ENCODE measurements around the gene CDR2.
A peak's percentile ranks its signal among the peaks of the same experiment; 100 is the strongest.

CDR2 gene

GRCh38 chr16:22297871-22298733 lies 76.3 kb downstream of the CDR2 start (continued):
- TF ChIP-seq ZNF18 (tag by site-specific recombination; IDR thresholded peaks at IDR 0.05) (peak; percentile 74; the same call in 1 of the 2 replicates), ZNF155 (tag by site-specific recombination; IDR thresholded peaks at IDR 0.05) (no peak), ZNF132 (tag by site-specific recombination; IDR thresholded peaks at IDR 0.05; ENCODE audit: borderline replicate concordance) (no peak), SP2 (tag by site-specific recombination; IDR thresholded peaks at IDR 0.05) (peak; percentile 70), ZNF555 (tag by site-specific recombination; conservative IDR thresholded peaks at IDR 0.05) (no peak), ZNF777 (tag by site-specific recombination; IDR thresholded peaks at IDR 0.05; ENCODE audit: borderline replicate concordance) (no peak), PRDM4 (tag by site-specific recombination; IDR thresholded peaks at IDR 0.05) (0 out of 2 replicates have a peak, but pooled peaks have one; percentile 38), ZNF24 (tag by site-specific recombination; IDR thresholded peaks at IDR 0.05) (peak; percentile 24; the same call in 1 of the 2 replicates), RBAK (tag by site-specific recombination; IDR thresholded peaks at IDR 0.05) (no peak), ZNF324 (tag by site-specific recombination; IDR thresholded peaks at IDR 0.05) (no peak), BCL11B (tag by site-specific recombination; IDR thresholded peaks at IDR 0.05; ENCODE audit: low read depth) (peak; percentile 92), ZNF391 (tag by site-specific recombination; IDR thresholded peaks at IDR 0.05; ENCODE audit: borderline replicate concordance, low read depth) (peak; percentile 73; the same call in 1 of the 2 replicates), ZNF280C (tag by site-specific recombination; IDR thresholded peaks at IDR 0.05) (no peak), ZNF624 (tag by site-specific recombination; IDR thresholded peaks at IDR 0.05) (no peak), ZBTB21 (tag by site-specific recombination; IDR thresholded peaks at IDR 0.05) (peak; percentile 97), YY1 (tag by site-specific recombination; IDR thresholded peaks at IDR 0.05) (peak; percentile 49; the same call in 1 of the 2 replicates), AEBP2 (tag by site-specific recombination; IDR thresholded peaks at IDR 0.05; ENCODE audit: borderline replicate concordance) (no peak), ZNF560 (tag by site-specific recombination; IDR thresholded peaks at IDR 0.05; ENCODE audit: borderline replicate concordance) (no peak), ZNF416 (tag by site-specific recombination; IDR thresholded peaks at IDR 0.05) (no peak), ZNF114 (tag by site-specific recombination; IDR thresholded peaks at IDR 0.05) (no peak), ZNF112 (tag by site-specific recombination; IDR thresholded peaks at IDR 0.05) (no peak), ZNF596 (tag by site-specific recombination; IDR thresholded peaks at IDR 0.05) (no peak), ZNF341 (tag by site-specific recombination; IDR thresholded peaks at IDR 0.05; ENCODE audit: low read depth) (peak; percentile 8; the same call in 1 of the 2 replicates), ZNF776 (tag by site-specific recombination; IDR thresholded peaks at IDR 0.05; ENCODE audit: borderline replicate concordance) (no peak), MYNN (tag by site-specific recombination; IDR thresholded peaks at IDR 0.05; ENCODE audit: borderline replicate concordance) (no peak), HOXD13 (CRISPR knock-in tag; IDR thresholded peaks at IDR 0.05; ENCODE audit: borderline replicate concordance) (peak; percentile 27; the same call in 1 of the 2 replicates), REPIN1 (tag by site-specific recombination; IDR thresholded peaks at IDR 0.05; ENCODE audit: low read depth) (peak; percentile 83; the same call in 1 of the 2 replicates), HIC1 (tag by site-specific recombination; IDR thresholded peaks at IDR 0.05) (no peak; the same call in 1 of the 2 replicates), ZNF843 (tag by site-specific recombination; IDR thresholded peaks at IDR 0.05) (peak; percentile 68; the same call in 1 of the 2 replicates), ZFP3 (tag by site-specific recombination; IDR thresholded peaks at IDR 0.05; ENCODE audit: low read depth) (no peak)
